Calu3 (cell line): ENCODE results near the gene C1orf87. TPM values are rescaled to one million over a fixed set of nuclear protein-coding genes. Genes with fewer than 3 reads are reported as not detected.
A peak's percentile ranks its signal among the peaks of the same experiment; 100 is the strongest.

Source experiments
- BruUV-seq: library from RNA; stranded (reverse); fragments of 400-500 nt; replicated peaks from 2 replicates; lab custom pipeline; 2021; lab: Mats Ljungman, UMichigan
- CTCF ChIA-PET: fragments of 300-600 bp; sonication (Branson Sonifier 250); formaldehyde crosslinking; loops from one replicate; lab custom pipeline; 2022; ENCODE audit warnings: antibody characterized with exemption; lab: Charles Lee
- DNase-seq: peaks from one replicate; pipeline ENCODE4 v3.0.0; 2022
- H3K27ac Mint-ChIP-seq: one replicate; pipeline ENCODE4 v1.8.0; 2022; ENCODE audit warnings: mixed read lengths; ENCODE audit not compliant: unreplicated experiment
- H3K27me3 Mint-ChIP-seq: one replicate; pipeline ENCODE4 v1.8.0; 2022; ENCODE audit warnings: mixed read lengths; ENCODE audit not compliant: unreplicated experiment
- H3K36me3 Mint-ChIP-seq: one replicate; pipeline ENCODE4 v1.8.0; 2022; ENCODE audit warnings: mild to moderate bottlenecking, moderate library complexity, mixed read lengths; ENCODE audit not compliant: insufficient read depth, unreplicated experiment
- H3K4me1 Mint-ChIP-seq: one replicate; pipeline ENCODE4 v1.8.0; 2022; ENCODE audit warnings: mild to moderate bottlenecking, low read depth, mixed read lengths; ENCODE audit not compliant: unreplicated experiment
- H3K4me3 Mint-ChIP-seq: one replicate; pipeline ENCODE4 v1.8.0; 2022; ENCODE audit warnings: mild to moderate bottlenecking, low read depth, moderate library complexity, mixed read lengths; ENCODE audit not compliant: unreplicated experiment
- H3K9me3 Mint-ChIP-seq: one replicate; pipeline ENCODE4 v1.8.0; 2022; ENCODE audit warnings: low read depth, mixed read lengths; ENCODE audit not compliant: unreplicated experiment
- intact Hi-C: fragments of 100-400 bp; cut with micrococcal nuclease; formaldehyde crosslinking; loops from one replicate; pipeline ENCODE4 v1.10.0; 2022; ENCODE audit not compliant: unreplicated experiment
- total RNA-seq: library from RNA; stranded (reverse); gene quantifications from 2 replicates; pipeline ENCODE4 v1.2.3, GENCODE V29; 2022
- TF ChIP-seq, protein P1 (sequence below): fragments of 200-600 bp; IDR thresholded peaks from one replicate; pipeline ENCODE4 v1.8.0; 2022; ENCODE audit warnings: antibody characterized with exemption; ENCODE audit not compliant: unreplicated experiment

Gene C1orf87
- total RNA-seq, 1 experiment from 2014 or later: not detected

DNA sequence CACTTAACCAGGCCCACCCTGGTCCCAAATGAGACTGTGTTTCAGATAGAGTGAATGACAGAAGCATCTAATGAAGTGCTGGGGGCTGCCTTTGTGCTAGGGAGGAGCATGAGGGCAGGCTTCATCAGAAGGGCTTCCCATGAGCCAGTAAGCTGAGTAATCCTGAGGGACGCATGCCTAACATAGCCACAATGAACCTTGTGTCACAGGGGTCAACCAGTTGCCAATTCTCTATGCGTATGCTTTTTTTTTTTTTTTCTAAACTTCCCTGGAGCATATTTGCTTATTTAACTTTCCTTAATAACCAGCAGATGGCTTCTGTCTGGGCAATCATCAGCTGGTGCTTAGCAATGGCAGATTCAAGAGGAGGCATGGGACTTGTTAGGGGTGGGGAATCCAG lies 121.5 kb downstream of the C1orf87 start:
- H3K27ac Mint-ChIP-seq: no peak overlapping the region
- H3K4me1 Mint-ChIP-seq: no peaks in the 10 kb centered on the region
- no peaks in the 10 kb centered on the region for H3K27me3 Mint-ChIP-seq
- no peak for DNase-seq
- CTCF ChIA-PET: no interaction called here
- H3K9me3 Mint-ChIP-seq: no peaks in the 10 kb centered on the region
- TF ChIP-seq, protein P1, sequence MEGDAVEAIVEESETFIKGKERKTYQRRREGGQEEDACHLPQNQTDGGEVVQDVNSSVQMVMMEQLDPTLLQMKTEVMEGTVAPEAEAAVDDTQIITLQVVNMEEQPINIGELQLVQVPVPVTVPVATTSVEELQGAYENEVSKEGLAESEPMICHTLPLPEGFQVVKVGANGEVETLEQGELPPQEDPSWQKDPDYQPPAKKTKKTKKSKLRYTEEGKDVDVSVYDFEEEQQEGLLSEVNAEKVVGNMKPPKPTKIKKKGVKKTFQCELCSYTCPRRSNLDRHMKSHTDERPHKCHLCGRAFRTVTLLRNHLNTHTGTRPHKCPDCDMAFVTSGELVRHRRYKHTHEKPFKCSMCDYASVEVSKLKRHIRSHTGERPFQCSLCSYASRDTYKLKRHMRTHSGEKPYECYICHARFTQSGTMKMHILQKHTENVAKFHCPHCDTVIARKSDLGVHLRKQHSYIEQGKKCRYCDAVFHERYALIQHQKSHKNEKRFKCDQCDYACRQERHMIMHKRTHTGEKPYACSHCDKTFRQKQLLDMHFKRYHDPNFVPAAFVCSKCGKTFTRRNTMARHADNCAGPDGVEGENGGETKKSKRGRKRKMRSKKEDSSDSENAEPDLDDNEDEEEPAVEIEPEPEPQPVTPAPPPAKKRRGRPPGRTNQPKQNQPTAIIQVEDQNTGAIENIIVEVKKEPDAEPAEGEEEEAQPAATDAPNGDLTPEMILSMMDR: no peak
- H3K36me3 Mint-ChIP-seq: no peaks in the 10 kb centered on the region
- no TSS peak for BruUV-seq
- intact Hi-C loops: no loop called here
- no peak overlapping the region for H3K4me3 Mint-ChIP-seq

DNA sequence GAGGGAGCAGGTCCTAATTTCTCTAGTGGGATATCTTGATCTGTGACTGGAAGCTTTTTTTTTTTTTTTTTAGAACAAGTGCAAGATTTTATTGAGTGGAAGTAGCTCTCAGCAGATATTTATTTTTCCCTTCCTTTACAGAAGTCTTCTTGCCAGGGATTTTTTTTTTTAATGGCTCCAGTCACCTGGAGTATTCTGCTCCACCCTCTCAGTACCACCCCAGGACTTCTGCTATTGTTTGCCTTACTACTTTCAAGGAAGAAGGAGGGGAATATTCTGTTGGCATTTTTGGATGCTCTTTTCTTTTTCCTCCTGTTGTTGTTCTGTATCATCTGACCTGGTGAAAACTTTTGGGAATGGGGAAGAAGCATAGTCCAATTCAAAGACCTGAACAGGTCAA lies 123.9 kb downstream of the C1orf87 start:
- Mint-ChIP-seq H3K27me3 (no peaks in the 10 kb centered on the region), H3K36me3 (no peaks in the 10 kb centered on the region), H3K27ac (no peak overlapping the region), H3K9me3 (no peaks in the 10 kb centered on the region), H3K4me3 (no peak overlapping the region), H3K4me1 (no peaks in the 10 kb centered on the region)
- intact Hi-C loops: no loop called here
- DNase-seq: no peak
- CTCF ChIA-PET: interaction anchor here (1.1 kb wide), 1 partner anchor 15 kb away, joined by 6 read pairs; no protein-coding TSS in a partner anchor
- TF ChIP-seq, protein P1: no peak
- BruUV-seq: no TSS peak

DNA sequence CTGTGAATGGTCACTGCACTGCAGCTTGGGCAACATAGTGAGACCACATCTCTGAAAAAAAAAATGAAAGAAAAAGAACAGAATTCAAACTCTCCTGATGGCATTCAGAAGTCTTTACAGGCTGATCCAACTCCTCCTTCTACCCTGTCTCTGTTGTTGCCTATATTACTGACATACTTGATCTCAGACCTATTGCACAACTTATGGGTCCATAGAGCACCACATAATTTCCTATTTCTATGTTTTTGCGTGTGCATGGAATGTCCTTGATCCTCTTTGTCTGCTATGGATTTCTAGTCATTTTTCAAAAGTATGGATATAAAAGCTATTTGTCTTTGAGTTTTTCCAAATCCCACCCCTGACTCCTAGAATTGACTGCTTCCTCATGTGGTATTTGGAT lies 124.6 kb downstream of the C1orf87 start:
- TF ChIP-seq, protein P1: no peak
- intact Hi-C loops: no loop called here
- Mint-ChIP-seq H3K36me3 (no peaks in the 10 kb centered on the region), H3K4me3 (no peak overlapping the region), H3K4me1 (no peaks in the 10 kb centered on the region), H3K9me3 (no peaks in the 10 kb centered on the region), H3K27ac (no peak overlapping the region), H3K27me3 (no peaks in the 10 kb centered on the region)
- BruUV-seq: no TSS peak
- CTCF ChIA-PET: no interaction called here
- DNase-seq: no peak

DNA sequence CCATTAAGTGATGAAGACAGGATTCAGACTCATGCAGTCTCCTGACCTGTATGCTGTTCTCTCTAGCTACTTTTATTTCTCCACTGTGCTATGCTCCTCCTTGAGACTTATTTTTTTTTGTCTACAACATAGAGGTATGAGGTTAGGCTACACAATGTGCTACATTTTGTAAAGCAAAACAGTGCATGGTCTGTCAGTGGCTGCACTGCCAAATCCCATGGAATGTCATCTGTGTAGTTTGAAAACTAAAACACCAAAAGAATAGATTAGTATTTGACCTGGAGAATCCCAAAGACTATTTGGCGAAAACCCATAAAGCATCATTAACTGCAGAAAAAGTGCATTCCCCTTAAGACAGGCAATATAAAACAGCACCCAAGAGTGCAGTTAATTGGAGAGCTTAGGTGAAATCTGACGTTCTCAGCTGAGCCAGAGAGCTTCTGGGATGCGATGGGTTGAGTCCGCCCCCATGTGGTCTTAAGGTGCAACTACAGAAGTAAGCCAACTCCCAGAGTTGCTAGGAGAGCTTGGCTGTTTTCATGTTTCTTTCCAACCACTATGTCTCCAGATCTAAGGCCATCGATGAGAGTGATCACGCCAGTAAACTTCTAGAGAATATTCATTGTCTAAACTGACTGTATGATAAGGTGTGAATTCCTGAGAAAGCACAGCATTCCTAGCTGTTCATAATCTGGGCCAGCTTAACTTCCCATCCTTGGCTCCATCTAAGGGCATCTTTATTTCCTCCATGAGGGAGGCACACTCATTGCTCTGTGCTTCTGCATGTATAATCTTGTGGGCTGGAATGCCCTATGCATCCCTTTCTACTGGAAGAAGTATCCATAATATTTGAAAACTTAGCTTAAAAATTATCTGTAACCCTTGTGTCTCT lies 126.3 kb downstream of the C1orf87 start:
- DNase-seq: peak; percentile 67
- H3K27ac Mint-ChIP-seq: no peak overlapping the region
- CTCF ChIA-PET: interaction anchor here (0.6 to 2.4 kb wide), 15 partner anchors 9 to 1490 kb away, joined by 3 to 71 read pairs (median 3); no protein-coding TSS in a partner anchor
- no TSS peak for BruUV-seq
- TF ChIP-seq, protein P1: peak; percentile 95
- intact Hi-C loops: loop anchor here (1.0 kb wide), 2 partner anchors 44 to 68 kb away; no protein-coding TSS in a partner anchor
- H3K36me3 Mint-ChIP-seq: no peaks in the 10 kb centered on the region
- no peaks in the 10 kb centered on the region for H3K4me1 Mint-ChIP-seq
- no peaks in the 10 kb centered on the region for H3K27me3 Mint-ChIP-seq
- H3K9me3 Mint-ChIP-seq: no peaks in the 10 kb centered on the region
- no peak overlapping the region for H3K4me3 Mint-ChIP-seq
